Loucy (cell line): ENCODE measurements around the gene PEAK1.

Experiments used
- CTCF ChIP-seq: fragments of 200-600 bp; sonication (generic); conservative IDR thresholded peaks from 2 replicates; pipeline ENCODE4 v1.5.1; 2014; ENCODE audit warnings: mild to moderate bottlenecking, antibody characterized with exemption, low read length
- EZH2phosphoT487 ChIP-seq: fragments of 200-600 bp; IDR thresholded peaks from 2 replicates; pipeline ENCODE4 v1.6.1; 2018; ENCODE audit warnings: antibody characterized with exemption, mild to moderate bottlenecking, moderate library complexity, borderline replicate concordance

- no peak for TF ChIP-seq CTCF
- TF ChIP-seq EZH2phosphoT487: no peak
These were observed 1.4 kb upstream of the PEAK1 start for GRCh38 chr15:77421370-77421700.
